Activated CD8-positive, alpha-beta memory T cell treated with anti-CD3 and anti-CD28 coated beads, Interleukin-2, amount 50 U/mL, for 1 hour (primary cell): ENCODE results near the gene TERT.
"Not testable (repeated sequence)": the region's sequence is repeated elsewhere in the genome, so short reads cannot be mapped to it uniquely, and the experiment has no call there.

Source experiments
- DNase-seq: peaks from one replicate; pipeline ENCODE4 v3.0.0-alpha.2; 2020; ENCODE audit errors: extremely low read depth

The TERT gene

DNA sequence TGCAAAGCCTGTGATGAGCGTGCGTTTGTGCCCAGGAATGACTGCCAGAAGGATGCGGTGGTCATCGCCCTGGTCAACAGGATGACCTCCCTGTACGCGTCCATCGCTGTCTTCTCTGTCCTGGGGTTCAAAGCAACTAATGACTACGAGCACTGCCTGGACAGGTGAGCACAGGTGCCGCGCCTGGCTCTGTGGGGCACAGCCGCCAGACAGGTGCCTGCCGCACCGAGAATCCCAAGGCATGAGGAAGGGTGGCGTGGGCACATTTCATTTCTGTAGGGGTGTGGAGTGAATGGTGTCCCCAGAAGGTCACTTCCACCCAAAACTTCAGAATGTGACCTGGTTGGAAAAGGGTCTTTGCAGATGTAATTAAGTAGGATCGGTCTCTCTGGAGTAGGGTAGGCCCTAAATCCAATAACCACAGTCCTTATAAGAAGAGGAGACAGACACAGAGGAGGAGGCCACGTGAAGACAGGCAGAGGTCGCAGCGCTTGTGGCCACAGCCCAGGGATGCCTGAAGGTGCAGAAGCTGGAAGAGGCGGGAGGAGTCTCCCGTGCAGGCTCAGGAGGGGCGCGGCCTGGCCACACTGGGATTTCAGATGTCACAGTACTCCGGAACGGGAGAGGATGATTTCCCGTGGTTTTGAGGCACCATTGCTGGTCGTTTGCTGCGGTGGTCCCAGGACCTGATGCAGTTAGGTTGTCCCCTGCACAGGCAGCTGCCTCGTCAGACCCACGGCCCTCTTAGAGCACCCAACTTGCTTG, 54.2 kb downstream of the TERT start:
- no peak for DNase-seq

DNA sequence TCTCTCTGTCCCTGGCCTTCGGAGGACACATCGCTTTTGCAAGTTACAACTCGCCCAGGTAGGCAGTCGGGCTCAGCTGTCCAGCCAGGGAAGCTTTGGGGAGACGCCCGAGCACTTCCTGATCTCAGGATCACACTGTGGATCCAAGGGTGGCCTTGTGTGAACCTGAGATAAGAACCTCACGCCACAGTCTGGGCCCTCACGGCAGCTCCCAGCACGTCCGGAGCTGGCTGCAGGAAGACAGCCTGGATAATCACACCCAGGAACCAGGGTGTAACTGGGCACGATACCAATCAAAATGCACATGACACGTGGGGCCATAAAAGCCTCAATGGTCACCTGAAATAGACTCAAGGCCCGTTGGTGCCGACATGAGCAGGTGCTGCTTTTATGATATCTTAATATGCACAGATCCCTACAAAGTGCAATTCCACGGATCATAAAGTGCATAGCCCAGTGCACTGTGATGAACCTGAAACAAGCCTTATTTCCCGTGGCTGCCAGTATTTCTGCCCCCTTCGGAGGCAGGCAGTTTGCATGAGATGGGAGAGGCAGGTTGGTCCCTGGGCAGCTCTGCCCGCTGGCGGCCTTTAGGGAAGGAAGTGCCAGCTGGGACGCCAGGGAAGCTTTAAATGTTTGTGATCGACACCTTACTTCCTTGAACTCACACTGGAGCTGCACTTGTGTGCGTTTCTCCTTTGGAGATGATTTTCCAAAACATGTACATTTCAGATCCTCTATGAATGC, 55.2 kb downstream of the TERT start:
- DNase-seq, result no peak

DNA sequence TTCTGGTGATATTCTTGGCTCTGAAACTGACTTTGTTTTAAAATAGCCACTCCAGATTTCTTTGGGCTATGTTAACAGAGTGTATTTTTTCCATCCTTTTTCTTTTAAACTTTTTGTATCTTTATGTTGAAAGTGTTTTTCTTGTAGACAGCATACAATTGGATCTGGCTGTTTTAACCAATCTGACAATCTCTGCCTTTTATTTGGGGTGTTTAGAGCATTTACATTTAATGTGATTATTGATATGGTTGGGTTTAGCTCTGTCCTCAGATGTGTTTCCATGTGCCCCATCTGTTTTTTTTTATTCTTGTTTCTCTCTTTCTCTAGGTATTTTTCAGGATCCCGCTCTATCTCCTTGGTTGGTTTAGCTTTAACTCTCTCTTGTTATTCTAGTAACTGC, 59.0 kb downstream of the TERT start:
- DNase-seq, result no peak

DNA sequence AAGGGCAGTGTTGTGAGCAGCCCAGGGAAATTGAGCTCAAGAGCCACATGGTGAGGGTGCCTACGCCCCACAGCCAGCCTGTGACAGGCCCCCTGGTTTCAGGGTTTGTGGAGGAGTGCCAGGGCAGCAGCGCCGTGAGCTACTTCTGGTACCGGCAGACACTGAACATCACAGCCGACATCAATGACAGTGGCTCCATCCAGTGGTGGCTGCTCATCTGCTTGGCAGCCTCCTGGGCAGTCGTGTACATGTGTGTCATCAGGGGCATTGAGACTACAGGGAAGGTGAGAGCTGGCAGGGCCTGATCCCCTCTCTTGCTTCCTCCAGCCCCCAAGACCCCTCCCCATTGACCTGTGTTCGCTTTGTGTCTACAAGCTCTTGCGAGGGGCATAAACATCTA, 59.5 kb downstream of the TERT start:
- no peak for DNase-seq

DNA sequence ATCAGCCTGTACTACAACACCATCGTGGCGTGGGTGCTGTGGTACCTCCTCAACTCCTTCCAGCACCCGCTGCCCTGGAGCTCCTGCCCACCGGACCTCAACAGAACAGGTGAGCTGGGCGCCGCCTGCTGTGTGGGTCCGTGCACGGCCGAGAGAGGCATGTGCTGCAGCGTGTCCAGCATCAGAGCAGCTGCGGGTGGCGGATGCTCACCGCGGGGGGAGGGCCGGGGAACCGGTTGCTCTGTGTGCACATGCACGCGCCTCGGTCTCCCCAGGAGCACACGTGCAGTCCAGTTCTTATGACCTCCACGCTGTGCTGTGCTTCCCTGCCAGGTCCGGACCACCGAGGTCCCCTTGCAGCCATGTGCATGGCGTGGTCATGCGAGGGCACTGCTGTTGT, 62.1 kb downstream of the TERT start:
- DNase-seq, result no peak

DNA sequence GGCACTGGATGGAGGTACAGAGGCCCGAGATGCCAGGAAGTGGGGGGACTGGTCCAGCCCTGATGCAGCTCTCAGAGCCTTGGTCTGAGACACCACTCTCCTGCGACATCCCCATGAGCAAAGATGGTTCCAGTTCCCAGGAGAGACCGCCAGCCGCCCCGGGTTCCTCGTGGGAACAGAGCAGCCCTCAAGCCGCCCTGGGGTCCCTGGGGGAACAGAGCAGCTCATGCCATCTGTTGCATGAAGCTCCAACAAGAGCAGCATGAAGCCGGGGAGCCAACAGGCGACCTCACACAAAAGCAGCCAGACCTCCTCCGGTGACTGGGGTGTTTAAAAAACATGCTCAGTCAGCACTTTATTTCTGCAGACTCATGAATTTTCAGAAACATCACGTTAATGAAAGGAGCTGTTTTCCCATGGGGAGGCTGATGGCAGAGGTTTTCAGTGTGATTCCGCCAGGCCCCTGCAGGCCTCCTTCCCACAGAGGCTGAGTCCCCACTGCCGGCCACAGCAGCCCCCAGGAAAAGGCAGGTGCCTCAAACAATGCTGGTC, 63.4 kb downstream of the TERT start:
- no peak for DNase-seq

DNA sequence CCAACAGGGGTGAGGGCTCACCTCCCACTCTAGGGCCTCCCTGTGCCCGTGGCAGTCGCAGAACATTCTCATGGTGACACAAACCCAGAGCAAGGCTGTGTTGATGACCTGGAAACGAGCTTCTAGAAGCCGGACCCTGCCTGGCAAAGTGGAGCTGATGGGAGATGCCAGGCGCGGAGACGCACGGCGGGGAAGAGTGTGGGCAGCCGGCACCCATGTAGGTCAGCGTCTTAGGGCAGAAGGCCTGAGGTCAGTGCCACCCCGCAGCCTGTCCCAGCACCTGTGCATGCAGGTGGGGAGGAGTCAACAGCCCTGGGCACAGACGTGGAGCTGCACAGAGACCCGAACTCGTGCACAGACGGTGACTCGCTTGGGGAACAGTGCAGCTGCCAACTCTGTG, 64.3 kb downstream of the TERT start:
- no peak for DNase-seq

DNA sequence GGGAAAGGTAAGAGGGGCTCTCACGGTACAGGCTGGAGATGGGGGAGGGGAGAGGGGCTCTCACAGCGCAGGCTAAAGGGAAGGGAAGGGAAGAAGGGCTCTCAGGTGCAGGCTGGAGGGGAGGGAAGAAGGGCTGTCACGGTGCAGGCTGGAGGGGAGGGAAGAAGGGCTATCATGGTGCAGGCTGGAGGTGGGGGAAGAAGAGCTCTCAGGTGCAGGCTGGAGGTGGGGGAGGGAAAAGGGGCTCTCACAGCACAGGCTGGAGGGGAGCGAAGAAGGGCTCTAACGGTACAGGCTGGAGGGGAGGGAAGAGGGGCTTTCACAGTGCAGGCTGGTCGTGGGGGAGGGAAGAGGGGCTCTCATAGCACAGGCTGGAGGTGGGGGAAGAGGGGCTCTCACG, 65.0 kb downstream of the TERT start:
- no peak for DNase-seq

DNA sequence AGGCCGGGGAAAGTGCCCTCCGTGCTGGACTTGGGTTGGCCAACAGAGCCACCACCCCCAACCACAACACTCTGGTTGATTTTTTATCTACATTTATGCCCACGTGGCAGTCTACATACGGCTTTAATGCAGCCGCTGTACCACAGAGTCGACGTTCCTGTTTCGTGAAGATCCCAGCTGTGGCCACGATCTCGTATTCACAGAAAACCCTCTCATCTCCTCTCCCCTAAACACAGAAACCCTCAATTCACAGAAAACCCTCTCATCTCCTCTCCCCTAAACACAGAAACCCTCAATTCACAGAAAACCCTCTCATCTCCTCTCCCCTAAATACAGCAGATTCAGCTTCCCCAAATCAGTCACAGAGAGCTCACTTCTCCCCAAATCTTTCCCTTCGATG, 65.8 kb downstream of the TERT start:
- DNase-seq, result not testable (repeated sequence)

DNA sequence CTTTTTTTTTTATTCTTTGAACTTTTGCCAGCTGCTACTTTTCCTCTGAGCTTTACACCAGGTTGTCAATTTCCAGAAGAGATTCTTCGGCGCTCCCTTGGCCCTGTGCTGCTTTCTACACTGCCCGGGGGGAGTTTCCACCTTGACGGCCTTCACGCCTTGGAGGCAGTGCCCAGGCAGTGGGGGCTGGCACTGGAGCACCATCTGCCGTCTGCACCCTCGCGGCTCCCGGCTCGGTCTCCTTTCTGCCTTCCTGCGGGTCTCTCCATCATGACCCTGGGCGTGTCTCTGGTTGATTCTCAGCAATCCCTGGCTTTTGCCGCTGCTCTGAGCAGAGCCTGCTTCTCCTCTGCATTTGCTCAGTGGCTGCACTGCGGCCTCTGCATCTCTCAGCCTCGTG, 66.7 kb downstream of the TERT start:
- DNase-seq, result no peak

DNA sequence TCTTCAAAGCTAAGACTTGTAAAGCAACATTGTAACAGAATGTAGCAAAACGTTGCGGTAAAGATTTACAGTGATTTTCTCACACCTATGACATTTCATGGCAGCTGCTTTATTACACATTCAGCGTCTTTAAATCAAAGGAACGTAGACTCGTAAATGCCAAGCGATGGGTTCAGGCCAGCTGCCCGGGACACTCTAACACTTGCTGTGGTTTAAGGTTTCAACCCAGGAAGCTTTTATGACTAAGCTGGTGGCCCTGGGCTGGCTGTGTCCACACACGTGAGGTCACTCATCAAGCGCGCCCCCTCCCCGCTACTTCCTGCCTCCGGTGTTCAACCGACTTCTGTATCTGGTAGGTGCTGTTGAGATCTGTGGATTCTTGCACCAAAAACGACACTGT, 67.2 kb downstream of the TERT start:
- no peak for DNase-seq

DNA sequence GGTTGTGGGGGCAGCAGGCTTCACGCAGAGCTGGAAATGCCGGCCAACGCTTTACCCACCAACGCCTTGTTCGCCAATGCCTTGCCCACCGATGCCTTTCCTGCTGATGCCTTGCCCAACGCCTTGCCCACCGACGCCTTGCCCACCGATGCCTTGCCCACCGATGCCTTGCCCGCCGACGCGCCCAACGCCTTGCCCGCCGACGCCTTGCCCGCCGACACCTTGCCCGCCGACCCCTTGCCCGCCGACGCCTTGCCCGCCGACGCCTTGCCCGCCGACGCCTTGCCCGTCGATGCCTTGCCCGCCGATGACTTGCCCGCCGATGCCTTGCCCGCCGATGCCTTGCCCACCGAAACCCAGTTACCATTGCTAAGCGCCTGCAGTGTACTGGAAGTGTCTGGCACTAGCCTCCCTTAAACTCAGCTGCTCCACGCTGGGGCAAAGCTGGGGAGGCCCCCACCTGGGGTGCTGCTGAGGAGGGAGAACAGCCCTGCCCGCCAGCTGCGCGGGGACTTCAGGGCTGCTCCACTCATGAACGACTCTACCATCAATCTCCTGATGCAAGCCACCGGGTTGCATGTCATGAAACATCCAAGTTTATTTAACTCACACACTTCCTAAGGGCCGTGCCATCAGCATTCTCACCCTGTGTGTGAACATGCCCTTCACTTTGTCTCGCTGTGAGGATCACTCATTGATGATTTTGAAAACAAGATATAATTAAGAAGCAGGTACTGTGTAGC, 67.9 kb downstream of the TERT start:
- no peak for DNase-seq

DNA sequence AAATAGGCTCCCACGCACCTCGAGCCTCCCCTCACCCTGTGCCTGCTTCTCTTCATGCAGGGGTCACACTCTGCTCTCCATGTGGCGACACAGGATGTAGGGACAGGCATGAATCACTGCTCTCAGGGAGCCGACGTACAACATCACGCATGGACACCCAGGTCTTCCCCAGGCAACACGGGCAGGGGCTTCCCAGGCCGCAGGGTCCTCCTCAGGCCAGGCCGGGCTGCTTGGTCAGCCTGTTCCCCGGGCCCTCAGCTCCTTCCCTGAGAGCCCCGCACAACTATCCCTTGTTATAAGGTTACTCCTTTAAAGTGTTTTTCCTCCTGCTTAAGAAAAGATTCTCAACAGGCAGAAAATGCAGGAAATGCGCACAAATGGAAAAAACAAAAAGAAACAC, 68.6 kb downstream of the TERT start:
- DNase-seq, result no peak

DNA sequence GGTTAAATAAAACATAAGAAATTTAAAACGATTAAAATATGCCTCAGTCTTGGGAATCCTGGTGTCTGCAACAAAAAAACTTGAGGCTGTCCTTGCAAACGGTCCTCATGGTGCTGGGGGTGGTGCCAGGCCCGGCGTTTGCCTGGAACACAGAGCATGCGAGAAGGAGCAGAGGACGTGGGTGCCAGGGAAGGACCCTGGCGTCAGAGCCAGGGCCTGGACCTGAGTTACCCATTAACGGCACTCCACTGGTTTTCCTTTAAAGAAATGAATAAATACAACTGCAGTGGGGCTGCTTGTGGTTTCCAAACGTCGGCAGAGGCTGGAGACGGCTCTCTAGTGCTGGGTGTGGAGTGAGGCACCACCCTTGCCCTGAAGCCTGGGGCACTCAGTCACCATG, 69.8 kb downstream of the TERT start, which contains the start of gene SLC6A18:
Gene SLC6A18 (plus strand): TSS at position 301 of the 400 bp plus-strand sequence. CDS start 97 bp downstream, at position 398.
- DNase-seq, result no peak

DNA sequence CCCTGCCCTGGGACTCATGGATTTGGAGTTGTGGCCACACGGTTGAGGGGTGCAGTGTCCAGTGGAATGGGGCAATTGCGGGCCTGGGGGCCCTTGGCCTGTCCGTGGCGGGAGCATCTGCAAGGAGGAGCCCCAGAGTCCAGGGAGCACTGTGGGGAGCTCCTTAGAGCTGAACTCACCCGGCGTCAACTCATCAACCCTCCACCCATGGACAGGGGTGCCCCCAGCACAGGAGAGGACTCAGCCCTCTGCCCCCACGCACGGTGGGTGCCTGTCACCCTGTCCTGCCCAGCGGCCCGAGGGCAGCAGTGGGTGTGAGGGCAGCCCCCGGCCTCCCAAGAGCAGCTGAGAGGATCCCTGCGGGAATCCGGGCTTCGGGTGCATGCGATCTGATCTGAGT, 70.2 kb downstream of the TERT start:
- DNase-seq, result no peak

DNA sequence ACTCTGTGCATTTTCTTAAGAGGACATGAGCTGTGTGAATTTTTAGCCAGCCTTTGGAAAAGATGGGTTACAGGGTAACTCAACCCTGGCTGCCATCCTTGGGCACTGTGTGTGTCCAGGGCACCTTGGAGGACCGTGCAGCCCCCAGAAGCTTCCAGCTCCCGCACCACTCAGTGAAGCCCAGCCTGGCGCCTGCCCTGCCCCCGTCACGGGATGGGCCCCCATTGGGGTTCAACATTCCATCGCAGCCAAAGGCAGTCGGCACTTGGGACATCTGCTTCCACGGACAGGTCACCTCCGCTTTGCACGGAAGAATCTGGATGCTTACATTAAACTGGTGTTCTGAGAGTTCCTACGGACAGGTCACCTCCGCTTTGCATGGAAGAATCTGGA, 71.6 kb downstream of the TERT start:
- no peak for DNase-seq

DNA sequence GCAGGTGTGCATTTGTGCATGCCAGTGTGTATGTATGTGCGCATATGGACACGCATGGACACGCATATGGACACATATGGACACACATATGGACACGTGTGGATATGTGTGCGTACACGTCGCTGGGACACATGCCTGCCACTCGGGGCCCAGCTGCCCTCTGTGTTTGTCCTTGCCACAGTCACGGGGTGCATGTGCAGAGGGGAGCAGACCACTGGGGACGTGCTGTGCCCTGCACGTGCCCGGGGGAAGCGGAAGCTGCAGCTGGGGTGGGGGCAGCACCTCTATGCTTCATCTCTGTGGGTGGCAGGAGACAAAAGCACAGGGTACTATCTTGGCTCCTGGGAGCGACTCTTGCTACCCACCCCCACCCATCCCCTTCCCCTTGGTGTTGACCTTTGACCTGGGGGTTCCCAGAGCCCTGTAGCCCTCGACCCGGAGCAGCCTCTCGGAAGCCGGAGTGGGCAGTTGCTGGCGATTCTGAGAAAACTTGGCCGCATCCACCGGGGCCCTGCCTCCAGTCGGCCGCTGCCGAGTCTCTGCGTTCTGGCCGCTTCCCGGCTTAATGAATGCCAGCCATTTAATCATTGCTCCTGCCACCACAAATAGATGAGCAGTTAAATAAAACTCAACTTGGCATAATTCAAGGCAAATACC, 72.1 kb downstream of the TERT start:
- no peak for DNase-seq

DNA sequence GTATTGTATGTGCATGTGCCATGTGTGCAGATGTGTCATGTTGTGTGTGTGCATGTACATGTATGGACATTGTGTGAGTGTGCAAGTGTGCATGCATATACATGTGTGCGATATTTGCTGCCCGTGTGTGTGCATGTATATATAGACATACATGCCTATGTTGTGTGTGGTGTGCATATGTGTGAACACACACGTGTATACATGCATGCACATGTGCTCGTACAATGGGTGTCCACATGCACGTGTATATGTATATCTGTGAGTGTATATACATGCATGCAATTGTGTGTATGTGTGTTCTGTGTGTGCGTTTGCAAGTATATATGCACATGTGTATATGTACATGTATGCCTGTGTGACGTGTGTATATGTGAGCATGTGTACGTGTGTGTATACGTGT, 72.7 kb downstream of the TERT start:
- DNase-seq, result no peak

DNA sequence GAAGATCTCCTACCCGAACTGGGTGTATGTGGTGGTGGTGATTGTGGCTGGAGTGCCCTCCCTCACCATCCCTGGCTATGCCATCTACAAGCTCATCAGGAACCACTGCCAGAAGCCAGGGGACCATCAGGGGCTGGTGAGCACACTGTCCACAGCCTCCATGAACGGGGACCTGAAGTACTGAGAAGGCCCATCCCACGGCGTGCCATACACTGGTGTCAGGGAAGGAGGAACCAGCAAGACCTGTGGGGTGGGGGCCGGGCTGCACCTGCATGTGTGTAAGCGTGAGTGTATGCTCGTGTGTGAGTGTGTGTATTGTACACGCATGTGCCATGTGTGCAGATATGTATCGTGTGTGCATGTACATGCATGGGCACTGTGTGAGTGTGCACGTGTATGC, 73.1 kb downstream of the TERT start:
- no peak for DNase-seq

DNA sequence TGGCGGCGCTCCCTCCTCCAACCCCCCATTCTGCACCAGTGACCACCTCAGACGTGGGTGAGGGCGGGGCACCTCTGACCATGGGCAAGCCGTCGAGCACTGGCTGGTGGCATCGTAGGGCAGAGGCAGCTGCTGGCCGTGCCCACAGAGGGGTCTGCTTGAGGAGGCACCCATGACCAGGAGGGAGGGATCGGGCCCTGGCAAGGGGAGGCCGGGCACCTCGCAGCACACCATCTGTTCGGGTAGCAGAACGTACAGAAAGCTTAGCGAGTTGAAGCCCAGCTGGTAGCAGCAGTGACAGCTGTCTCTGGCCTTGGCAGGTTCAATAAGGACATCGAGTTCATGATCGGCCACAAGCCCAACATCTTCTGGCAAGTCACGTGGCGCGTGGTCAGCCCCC, 74.0 kb downstream of the TERT start:
- DNase-seq, result no peak

DNA sequence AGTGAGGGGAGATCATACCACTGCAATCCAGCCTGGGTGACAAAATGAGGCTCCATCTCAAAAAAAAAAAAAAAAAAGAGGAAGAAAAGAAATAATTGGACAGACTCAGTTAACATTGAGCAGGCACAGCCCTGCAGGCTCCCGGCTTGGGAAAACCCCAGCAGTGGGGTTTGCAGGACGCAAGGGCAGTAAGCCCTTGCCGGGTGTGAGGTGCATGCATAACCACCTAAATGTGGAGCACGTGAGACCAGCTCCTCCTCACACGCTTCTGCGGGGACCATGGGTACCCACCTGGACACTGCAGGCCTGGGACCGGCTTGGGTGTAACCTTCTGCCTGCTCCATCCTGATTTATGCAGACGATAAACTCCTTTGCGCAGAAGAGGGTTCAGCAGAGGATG, 74.5 kb downstream of the TERT start:
- no peak for DNase-seq

DNA sequence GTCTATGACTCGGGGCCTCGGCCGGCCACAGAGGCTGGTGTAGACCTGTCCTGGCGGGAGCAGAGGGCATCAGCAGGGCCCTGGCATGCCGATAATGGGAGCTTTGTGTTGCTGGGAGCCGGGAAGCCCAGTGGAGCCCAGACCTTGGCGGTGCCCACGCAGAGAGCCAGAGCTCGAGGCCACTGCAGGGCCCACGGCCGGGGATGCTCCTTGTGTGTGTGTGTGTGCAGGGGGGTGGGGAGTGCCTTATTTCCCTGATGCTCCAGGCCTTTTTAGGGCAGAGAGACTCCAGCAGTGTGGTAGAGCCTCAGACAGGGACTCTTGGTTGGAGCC, 75.1 kb downstream of the TERT start:
- DNase-seq, result no peak
